Epithelial cell of proximal tubule (primary cell): ENCODE results near the gene NGEF. TPM values are rescaled to one million over a fixed set of nuclear protein-coding genes. Genes with fewer than 3 reads are reported as not detected.
"Not testable (repeated sequence)": the region's sequence is repeated elsewhere in the genome, so short reads cannot be mapped to it uniquely, and the experiment has no call there.

Experiments
- DNase-seq: peaks from one replicate; pipeline ENCODE4 v3.0.0-alpha.2; 2011; ENCODE audit warnings: low read depth
- H3K4me3 ChIP-seq: 2 replicates; pipeline ENCODE4 v1.5.1; 2011; ENCODE audit warnings: low read depth, mild to moderate bottlenecking, low read length
- CTCF ChIP-seq: conservative IDR thresholded peaks from 2 replicates; pipeline ENCODE4 v1.5.1; 2012; ENCODE audit warnings: low read depth, mild to moderate bottlenecking, low read length
- total RNA-seq: library from RNA; depleted of rRNA; stranded (reverse); fragments of >200 nt; gene quantifications from 2 replicates; pipeline ENCODE4 v1.2.3, GENCODE V29; 2015

NGEF gene
- total RNA-seq, 1 donor from 2014 or later = 8.6 TPM

GRCh38 chr2:233059797-233060500 is 46.9 kb upstream of the NGEF start, which contains the start of gene INPP5D:
Gene INPP5D, plus strand, starts transcription at chr2:233060342. Its CDS starts 137 bp downstream, at chr2:233060479.
- TF ChIP-seq CTCF = no peak
- H3K4me3 ChIP-seq = no peak within 1 kb of the TSS
- no peak for DNase-seq

DNA sequence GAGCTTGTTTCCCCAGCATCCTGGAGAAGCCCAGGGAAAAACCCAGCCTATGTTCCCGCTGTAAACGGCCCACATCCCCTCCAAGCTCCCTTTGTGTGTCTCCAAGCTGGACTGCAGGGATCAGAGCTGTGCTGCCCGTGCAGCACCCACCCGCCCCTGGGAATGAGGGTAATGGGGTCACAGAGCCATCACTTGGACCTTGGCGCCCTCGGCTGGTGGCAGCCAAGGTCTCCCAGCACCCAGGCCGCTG is 46.4 kb upstream of the NGEF start:
- no peak for DNase-seq
- no peak overlapping the region for H3K4me3 ChIP-seq
- no peak for TF ChIP-seq CTCF

DNA sequence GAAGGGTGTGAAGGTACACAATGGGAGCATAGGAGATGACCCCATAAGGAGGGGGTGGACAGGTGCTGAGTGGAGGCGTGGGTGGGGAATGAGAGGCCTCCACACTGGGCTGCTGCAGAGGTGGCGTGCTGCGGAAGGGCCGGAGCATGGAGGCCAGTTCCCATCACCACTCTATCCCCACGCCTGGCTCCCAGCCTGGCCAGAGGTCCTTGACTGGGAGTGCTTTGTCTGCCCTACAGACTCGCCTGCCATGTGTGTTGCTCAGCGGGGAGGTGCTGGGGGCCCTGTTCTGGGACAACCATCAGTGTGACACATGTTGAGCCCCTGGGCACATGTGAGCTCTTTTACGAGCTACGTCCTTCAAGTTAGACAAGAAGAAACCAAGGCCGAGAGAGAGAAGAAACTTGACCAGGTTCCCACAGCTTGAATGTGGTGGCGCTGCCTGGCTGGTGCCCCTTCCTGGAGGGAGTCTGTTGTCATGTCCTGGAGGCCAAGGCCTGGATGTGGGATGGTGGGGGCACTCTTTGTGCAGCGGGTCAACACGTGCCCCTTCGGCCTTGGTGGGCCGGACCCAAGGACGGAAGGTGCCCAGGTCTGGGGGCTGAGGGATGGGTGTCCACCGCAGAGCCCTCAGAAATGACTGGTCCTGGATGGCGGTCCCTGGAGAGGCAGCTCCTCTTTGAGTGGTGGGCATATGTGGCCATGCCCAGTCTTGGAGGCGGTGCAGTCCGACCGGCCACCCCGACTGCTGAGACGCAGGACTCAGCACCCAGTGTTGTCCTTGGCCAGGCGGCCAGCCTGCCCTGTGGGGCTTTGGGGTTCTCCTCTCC is 45.9 kb upstream of the NGEF start:
- DNase-seq = no peak
- no peak for TF ChIP-seq CTCF
- H3K4me3 ChIP-seq = no peak overlapping the region

GRCh38 chr2:233056961-233057605 is 44.0 kb upstream of the NGEF start:
- no peak for DNase-seq
- no peak for TF ChIP-seq CTCF
- H3K4me3 ChIP-seq = no peak overlapping the region

DNA sequence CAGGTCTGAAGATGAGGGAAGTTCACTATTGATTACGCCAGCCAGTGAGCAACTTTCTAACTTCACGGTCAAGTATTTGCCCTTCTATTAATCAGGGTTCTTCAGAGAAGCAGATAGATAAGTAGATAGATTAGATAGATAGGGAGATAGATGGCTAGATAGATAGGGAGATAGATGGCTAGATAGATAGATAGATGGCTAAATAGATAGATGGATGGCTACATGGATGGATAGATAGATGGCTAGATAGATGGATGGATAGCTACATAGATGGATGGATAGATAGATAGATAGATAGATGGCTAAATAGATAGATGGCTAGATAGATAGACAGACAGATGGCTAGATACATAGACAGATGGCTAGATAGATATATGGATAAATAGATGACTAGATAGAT is 42.3 kb upstream of the NGEF start:
- DNase-seq = no peak
- TF ChIP-seq CTCF = no peak
- H3K4me3 ChIP-seq = no peak overlapping the region

DNA sequence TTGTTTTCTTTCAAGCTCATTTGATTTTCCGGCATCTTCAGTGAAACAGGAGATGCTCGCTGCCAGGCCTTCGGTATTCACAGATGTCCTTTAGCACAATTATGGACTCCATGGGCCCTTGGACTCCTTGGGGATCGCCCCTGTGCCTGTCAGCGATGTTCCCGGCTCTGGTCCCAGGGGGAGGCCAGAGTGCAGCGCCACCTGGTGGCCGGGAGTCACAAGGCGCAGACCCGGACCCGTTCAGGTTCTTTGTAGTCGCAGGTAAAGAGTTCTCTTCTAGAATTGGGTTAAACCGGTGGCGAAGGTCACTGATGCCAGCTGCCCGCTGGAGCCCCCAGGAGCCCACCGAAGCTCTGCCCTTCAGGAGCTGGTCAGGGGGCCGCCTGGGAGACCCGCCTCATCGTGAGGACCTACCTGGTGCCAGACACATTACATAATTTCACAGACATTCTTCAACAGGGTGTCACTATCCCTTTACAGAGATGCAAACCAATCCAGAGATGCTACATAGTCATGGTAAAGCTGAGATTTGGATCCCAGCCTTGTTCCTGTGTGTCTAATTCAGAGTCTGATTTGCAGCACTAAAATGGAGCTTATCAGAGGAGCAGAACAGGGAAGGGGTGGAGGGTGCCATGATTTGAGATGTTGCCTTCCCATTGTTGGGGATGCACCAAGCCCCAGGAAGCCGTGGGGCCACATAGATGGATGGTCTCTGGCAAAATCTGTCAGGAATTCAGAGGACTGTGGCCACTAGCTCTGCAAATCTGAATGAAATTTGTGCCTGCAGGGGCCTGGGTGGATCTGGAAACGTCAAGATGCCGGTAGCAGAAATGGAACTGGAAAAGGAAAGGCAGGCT is 41.1 kb upstream of the NGEF start:
- DNase-seq = no peak
- no peak overlapping the region for H3K4me3 ChIP-seq
- peak; percentile 97 for TF ChIP-seq CTCF

GRCh38 chr2:233052517-233052916 is 39.5 kb upstream of the NGEF start:
- not testable (repeated sequence) for H3K4me3 ChIP-seq, DNase-seq
